Spleen (tissue), 11 donors: ENCODE measurements around the gene APP. TPM values are rescaled to one million over a fixed set of nuclear protein-coding genes. Genes with fewer than 3 reads are reported as not detected.
A peak's percentile ranks its signal among the peaks of the same experiment; 100 is the strongest.

Experiments
- DNase-seq: peaks from one replicate; pipeline ENCODE4 v3.0.0-alpha.2; 2020
- H3K27ac ChIP-seq, 8 donors: fragments of 200-600 bp; sonication (generic) in 7 of 8; 1 replicate in 4 of 8; 2 replicates in 4 of 8; pipeline versions ENCODE4 v1.5.0 to v1.8.0; 2016 to 2021; ENCODE audit warnings: inconsistent platforms in 4 of 8, mild to moderate bottlenecking in 4 of 8, moderate library complexity in 1 of 8
- H3K27me3 ChIP-seq, 7 donors: fragments of 200-600 bp; sonication (generic) in 6 of 7; replicated peaks in 1 of 7; 1 replicate in 4 of 7; 2 replicates in 3 of 7; pipeline versions ENCODE4 v1.5.0 to v1.8.0; 2016 to 2021; ENCODE audit warnings: inconsistent platforms in 3 of 7, mild to moderate bottlenecking in 1 of 7
- H3K36me3 ChIP-seq, 6 donors: fragments of 200-600 bp; sonication (generic) in 5 of 6; 1 replicate in 4 of 6; 2 replicates in 2 of 6; pipeline versions ENCODE4 v1.5.0 to v1.8.0; 2016 to 2021; ENCODE audit warnings: inconsistent platforms in 2 of 6
- H3K4me1 ChIP-seq, 6 donors: fragments of 200-600 bp; sonication (generic) in 5 of 6; 1 replicate in 3 of 6; 2 replicates in 3 of 6; pipeline versions ENCODE4 v1.5.0 to v1.8.0; 2016 to 2021; ENCODE audit warnings: inconsistent platforms in 3 of 6
- H3K4me3 ChIP-seq, 8 donors: fragments of 200-600 bp; sonication (generic) in 7 of 8; 1 replicate in 4 of 8; 2 replicates in 4 of 8; pipeline versions ENCODE4 v1.5.0 to v1.8.0; 2016 to 2021; ENCODE audit warnings: inconsistent platforms in 4 of 8, mild to moderate bottlenecking in 4 of 8, moderate library complexity in 2 of 8
- H3K9me3 ChIP-seq, 8 donors: fragments of 200-600 bp; sonication (generic) in 7 of 8; 1 replicate in 4 of 8; 2 replicates in 4 of 8; pipeline versions ENCODE4 v1.5.0 to v1.8.0; 2016 to 2021; ENCODE audit warnings: inconsistent platforms in 4 of 8
- POLR2A ChIP-seq, 3 donors: fragments of 450-650 bp; IDR thresholded peaks; one replicate each; pipeline ENCODE4 v1.5.1; 2017; ENCODE audit warnings: antibody characterized with exemption in 3 of 3, mild to moderate bottlenecking in 1 of 3
- POLR2AphosphoS5 ChIP-seq, 3 donors: sonication (generic); formaldehyde crosslinking; IDR thresholded peaks; one replicate each; pipeline ENCODE4 v1.5.1; 2017; ENCODE audit warnings: antibody characterized with exemption in 3 of 3
- WGBS, 5 donors: extraction: QIAGEN DNeasy Blood & Tissue Kit in 3 of 5; methylation state at CpG; one replicate each; pipeline versions ENCODE4 v1.1.5 to v1.1.7; 2013 to 2018; 5-methylcytosine and 5-hydroxymethylcytosine counted together
- intact Hi-C: fragments of 100-400 bp; cut with DNase I; formaldehyde crosslinking; loops from one replicate; pipeline ENCODE4 v1.15.0; 2023; ENCODE audit warnings: low total_unique reads
- polyA plus RNA-seq, 3 donors: library from polyadenylated mRNA; stranded (reverse); fragments of 200-250 nt; gene quantifications; one replicate each; pipeline ENCODE4 v1.2.1, GENCODE V29; 2013
- total RNA-seq, 7 donors: library from RNA; depleted of rRNA in 3 of 7; stranded (reverse); fragments of >200 nt in 3 of 7; fragmentation: NEBNext Ultra II Directional in 4 of 7; extraction: Animal tissue kit (Norgen Biotek cat#: 25700) in 4 of 7; gene quantifications; one replicate each; pipeline versions ENCODE4 v1.1.0 to v1.2.1, GENCODE V29; 2016 to 2021
- TF ChIP-seq, protein P1 (sequence below), 11 experiments: fragments of 200-600 bp in 7 of 11; fragments of 450-650 bp in 4 of 11; sonication (generic) in 4 of 11; IDR thresholded peaks in 8 of 11; conservative IDR thresholded peaks in 3 of 11; 1 replicate in 7 of 11; 2 replicates in 4 of 11; pipeline versions ENCODE4 v1.4.0 to v1.8.0; 2016 to 2021; ENCODE audit warnings: antibody characterized with exemption in 11 of 11, inconsistent platforms in 4 of 11, mild to moderate bottlenecking in 1 of 11
- donor health status: healthy with polysubstance abuse.
- donor health status: DM: no; HTN: no; CAD: no; lungs with moderate emphysema.
- donor health status: DM: no; HTN: no; CAD: no.
- donor health status: Bipolar disorder and iron deficiency.
- donor health status: healthy.
- donor health status: DM: no; HTN: no; CAD: no.
- donor health status: DM: yes; HTN: yes; CAD: no.

The APP gene
- total and polyA plus RNA-seq, 10 donors, result 25.3 to 398 (median 282) TPM

DNA sequence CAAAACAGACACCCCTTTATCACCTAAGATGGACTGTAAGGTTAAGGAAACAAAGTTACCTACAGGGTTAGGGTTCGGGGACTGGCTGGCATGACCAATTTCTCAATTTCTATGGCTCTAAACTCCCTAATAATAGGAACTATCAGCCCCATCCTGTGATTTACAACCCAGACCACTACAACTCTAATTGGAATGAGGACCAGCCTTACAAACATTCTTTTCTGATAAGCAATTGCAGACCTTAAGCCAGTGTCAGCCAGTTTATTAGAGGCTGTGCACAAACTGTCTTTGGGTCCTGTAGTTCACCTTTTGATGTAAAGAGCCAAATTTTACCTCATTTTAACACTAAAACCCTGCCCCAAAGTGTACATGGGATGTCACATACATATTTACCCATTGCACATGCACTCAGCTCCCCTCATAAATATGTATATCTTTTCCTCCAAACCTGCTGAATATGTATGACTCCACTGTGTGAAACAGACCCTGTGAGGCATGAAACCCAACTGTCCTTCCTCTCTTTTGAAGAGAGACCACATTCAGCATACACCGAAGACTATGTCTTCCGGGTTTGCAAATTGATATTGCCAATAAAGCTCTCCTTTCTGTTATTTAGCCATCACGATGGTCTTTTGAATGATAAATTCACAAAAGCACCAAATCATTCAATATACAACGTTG, 7.3 kb upstream of the APP start:
- intact Hi-C loops, result no loop called here
- Histone ChIP-seq H3K36me3 (no peaks in the 10 kb centered on the region), H3K4me1 (no peaks in the 10 kb centered on the region), H3K4me3 (no peak overlapping the region), H3K9me3 (no peaks in the 10 kb centered on the region), H3K27ac (no peak overlapping the region), H3K27me3 (no peaks in the 10 kb centered on the region)
- TF ChIP-seq, protein P1, sequence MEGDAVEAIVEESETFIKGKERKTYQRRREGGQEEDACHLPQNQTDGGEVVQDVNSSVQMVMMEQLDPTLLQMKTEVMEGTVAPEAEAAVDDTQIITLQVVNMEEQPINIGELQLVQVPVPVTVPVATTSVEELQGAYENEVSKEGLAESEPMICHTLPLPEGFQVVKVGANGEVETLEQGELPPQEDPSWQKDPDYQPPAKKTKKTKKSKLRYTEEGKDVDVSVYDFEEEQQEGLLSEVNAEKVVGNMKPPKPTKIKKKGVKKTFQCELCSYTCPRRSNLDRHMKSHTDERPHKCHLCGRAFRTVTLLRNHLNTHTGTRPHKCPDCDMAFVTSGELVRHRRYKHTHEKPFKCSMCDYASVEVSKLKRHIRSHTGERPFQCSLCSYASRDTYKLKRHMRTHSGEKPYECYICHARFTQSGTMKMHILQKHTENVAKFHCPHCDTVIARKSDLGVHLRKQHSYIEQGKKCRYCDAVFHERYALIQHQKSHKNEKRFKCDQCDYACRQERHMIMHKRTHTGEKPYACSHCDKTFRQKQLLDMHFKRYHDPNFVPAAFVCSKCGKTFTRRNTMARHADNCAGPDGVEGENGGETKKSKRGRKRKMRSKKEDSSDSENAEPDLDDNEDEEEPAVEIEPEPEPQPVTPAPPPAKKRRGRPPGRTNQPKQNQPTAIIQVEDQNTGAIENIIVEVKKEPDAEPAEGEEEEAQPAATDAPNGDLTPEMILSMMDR (IDR thresholded peaks at IDR 0.05 in 8 of 11, conservative IDR thresholded peaks at IDR 0.05 in 3 of 11), result no peak
- TF ChIP-seq POLR2A (IDR thresholded peaks at IDR 0.05) (no peak), POLR2AphosphoS5 (IDR thresholded peaks at IDR 0.05) (no peak)
- no peak for DNase-seq
- 74 to 85% (median 78%) methylated on average over 5 of the region's 5 CpGs for WGBS, 5 donors

DNA sequence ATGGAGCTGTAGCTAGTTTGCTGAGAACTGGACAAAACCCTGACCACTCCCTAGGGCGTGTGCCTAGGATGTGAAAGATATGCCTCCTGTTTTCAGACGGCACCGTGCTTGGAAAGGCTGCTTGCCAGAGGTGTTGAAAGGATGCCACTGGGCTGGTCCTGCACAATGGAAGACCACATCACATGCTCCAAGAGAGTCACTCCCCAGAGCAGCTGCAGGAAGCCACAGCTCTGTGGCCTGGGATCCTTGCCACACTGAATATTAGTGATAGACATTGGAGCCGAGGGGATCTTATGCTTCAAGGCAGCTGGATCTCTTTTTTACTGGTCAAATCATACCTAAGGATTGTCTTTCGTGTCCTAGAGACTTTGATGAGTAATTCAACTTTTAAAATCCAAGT, 6.6 kb upstream of the APP start:
- WGBS, 5 donors, result 50 to 70% (median 65%) methylated on average over 5 of the region's 5 CpGs
- Histone ChIP-seq H3K27ac (no peak overlapping the region), H3K9me3 (no peaks in the 10 kb centered on the region), H3K27me3 (no peaks in the 10 kb centered on the region), H3K4me1 (no peaks in the 10 kb centered on the region), H3K4me3 (no peak overlapping the region), H3K36me3 (no peaks in the 10 kb centered on the region)
- TF ChIP-seq, protein P1 (IDR thresholded peaks at IDR 0.05 in 8 of 11, conservative IDR thresholded peaks at IDR 0.05 in 3 of 11), result no peak
- TF ChIP-seq POLR2A (IDR thresholded peaks at IDR 0.05) (no peak), POLR2AphosphoS5 (IDR thresholded peaks at IDR 0.05) (no peak)
- DNase-seq, result no peak
- intact Hi-C loops, result no loop called here

GRCh38 chr21:26171258-26172100, 909 bp upstream of the APP start:
- intact Hi-C loops, result loop anchor here (5.0 kb wide), 1 partner anchor 289 kb away; no protein-coding TSS in a partner anchor
- H3K27ac ChIP-seq, result peak overlapping the region in 5 of 8 donors; percentile 81 to 89 (median 86)

More at GRCh38 chr21:26171258-26172100, 909 bp upstream of the APP start:
- Histone ChIP-seq H3K4me3 (peak overlapping the region in 7 of 8 donors; percentile 67 to 98 (median 95)), H3K9me3 (no peaks in the 10 kb centered on the region), H3K27me3 (peaks cover 0 to 22% (median 0%) of the 10 kb centered on the region in 7 donors), H3K4me1 (peaks cover 0 to 45% (median 31%) of the 10 kb centered on the region in 6 donors), H3K36me3 (no peaks in the 10 kb centered on the region)
- TF ChIP-seq, protein P1 (IDR thresholded peaks at IDR 0.05 in 8 of 11, conservative IDR thresholded peaks at IDR 0.05 in 3 of 11), result no peak
- TF ChIP-seq POLR2A (IDR thresholded peaks at IDR 0.05), result no peak
- TF ChIP-seq POLR2AphosphoS5 (IDR thresholded peaks at IDR 0.05), result no peak
- 61 to 68% (median 63%) methylated on average over 17 of the region's 17 CpGs for WGBS, 5 donors
- DNase-seq, result no peak
